Measurements from ENCODE around the gene ZNF512B.
"Not testable (repeated sequence)": the region's sequence is repeated elsewhere in the genome, so short reads cannot be mapped to it uniquely, and the experiment has no call there.

Gene ZNF512B

DNA sequence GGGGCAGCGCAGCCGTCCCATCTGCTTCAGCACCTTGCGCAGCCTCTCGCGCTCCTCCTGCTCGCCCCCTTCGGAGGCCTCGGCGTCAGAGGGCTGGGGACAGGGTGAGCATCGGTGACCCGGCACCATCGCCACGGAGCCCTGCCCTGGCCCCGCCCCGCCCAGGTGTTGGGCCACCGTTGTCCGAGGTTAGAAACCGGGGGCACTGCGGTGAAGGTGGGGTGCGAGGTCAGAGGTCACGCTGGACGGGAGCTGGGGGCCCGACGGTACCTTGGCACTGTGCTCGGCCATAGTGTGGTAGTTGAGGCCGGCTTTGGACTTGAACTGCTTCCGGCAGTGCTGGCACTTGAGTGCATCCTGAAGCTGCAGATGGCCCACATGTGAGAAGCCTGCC lies 6.4 kb downstream of the ZNF512B start:
- no peak for DNase-seq

DNA sequence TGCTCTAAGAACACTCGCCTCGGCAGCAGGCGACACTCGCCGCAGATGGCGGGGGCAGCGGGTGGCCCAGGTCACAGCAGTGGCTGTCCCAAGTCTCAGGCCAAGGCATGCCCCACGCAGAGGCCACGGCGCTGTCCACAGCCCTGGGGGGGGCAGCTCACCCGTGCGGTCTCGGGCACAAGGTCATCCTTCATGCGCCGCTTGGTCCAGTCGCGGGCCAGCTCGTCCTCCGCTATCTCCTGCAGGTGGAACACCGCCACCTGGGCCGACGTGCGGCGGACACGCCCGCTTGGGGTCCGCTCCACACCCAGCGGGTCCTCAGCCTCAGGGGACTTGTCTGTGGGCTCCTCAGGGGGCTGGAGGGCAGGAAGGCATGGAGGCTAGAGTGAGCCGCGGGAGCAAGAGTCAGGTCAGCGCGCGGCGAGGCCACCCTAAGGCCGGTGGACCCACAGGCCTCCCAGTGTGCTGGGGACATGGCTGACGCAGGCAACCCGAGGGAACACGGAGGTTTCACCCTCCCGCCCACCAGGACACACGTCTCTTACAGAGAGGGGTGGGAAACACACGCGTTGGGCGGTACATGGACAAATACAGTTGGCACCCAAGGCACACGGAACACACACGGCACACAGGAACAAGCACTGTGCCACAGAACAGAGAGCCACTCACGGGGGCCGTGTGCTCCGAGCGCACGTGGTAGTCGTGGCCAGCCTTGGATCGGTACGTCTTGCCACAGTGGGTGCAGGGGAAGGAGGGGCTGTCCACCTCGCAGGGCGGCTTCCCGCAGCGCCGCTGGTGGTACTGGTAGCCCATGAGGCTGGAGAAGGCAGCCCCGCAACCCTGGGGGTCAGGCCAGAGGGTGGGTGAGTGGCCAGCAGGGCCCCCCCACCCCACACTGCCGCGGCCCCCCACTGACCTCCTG lies 7.0 kb downstream of the ZNF512B start:
- no peak for DNase-seq

- no peak for DNase-seq
Measured at GRCh38 chr20:63961664-63962425, 7.9 kb downstream of the ZNF512B start.

GRCh38 chr20:63960654-63961621 lies 8.8 kb downstream of the ZNF512B start:
- DNase-seq, result not testable (repeated sequence)

GRCh38 chr20:63959699-63960075 lies 10.0 kb downstream of the ZNF512B start:
- DNase-seq, result no peak

GRCh38 chr20:63958964-63959698 lies 10.6 kb downstream of the ZNF512B start:
- DNase-seq, result no peak

GRCh38 chr20:63958471-63958870 lies 11.3 kb downstream of the ZNF512B start:
- DNase-seq, result no peak

- no peak for DNase-seq
Measured at GRCh38 chr20:63957690-63958441, 11.9 kb downstream of the ZNF512B start.

GRCh38 chr20:63957004-63957689 lies 12.6 kb downstream of the ZNF512B start:
- DNase-seq, result peak in 1 of 2 experiments; percentile 44

GRCh38 chr20:63956664-63957003 lies 13.1 kb downstream of the ZNF512B start:
- no peak for DNase-seq

DNA sequence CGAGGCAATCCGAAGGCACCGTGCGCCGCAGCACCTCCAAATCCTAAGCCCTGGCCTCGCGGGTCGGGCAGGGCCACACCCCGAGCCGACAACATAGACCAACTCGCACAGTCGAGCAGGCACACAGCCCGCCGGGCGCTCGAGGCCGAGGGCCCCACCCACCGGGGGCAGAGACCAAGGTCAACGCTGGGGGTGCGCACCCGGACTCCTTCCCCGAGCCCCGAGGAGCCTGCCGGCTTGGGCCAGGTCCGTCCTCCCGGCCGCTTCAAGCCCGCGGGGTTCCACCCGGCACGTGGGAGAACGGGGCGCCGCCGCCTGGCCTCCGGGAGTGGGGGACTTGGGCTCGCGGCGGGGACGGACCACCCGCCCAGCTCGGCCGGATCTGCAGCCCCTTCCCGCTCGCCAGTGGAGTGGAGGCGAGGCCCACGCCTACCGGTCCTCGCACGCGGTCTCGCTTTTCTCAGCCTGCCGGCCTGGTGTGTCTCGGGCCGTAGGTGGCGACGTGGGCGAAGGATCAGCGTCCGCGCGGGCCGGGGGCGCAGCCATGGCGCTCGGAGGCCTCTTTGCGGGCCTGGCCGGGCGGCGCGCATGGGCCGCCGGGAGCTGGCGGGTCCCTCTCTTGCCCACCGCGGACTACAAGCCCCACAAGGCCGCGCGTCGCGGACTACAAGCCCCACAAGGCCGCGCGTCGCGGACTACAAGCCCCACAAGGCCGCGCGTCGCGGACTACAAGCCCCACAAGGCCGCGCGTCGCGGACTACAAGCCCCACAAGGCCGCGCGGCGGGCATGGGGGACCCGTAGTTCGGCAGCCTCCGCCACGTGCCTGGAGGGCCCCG lies 13.7 kb downstream of the ZNF512B start, which contains the start of gene UCKL1:
TSS of gene UCKL1 (minus strand) at position 590 of the 837 bp plus-strand sequence. CDS start at position 546, 44 bp downstream.
- DNase-seq, result peak; percentile 85 to 97

DNA sequence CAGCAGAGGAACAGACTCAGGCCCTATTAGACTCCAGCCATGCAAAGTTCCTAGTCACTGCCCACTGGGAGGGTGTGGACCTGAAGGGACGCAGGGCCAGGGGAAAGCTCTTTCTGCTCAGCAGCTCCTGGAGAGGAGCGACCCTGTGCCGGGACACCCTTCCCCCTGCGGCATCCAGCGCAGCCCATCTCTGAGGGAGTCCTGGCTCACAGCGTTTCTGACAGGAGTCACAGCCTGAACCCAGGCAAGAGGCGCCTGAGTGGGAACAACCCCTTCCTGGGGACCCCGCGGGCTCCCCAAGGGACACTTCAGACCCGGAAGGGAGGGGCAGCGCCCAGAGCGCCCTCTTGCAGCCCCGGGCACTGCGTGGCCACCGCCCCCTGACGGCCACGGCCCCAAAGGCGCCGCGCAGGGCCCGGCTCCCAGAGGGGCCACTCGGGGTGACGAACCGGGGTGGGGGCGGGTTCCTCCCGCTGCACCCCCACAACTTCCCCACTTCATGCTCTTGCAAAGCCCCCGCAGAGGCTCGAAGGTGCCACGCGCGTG lies 14.4 kb downstream of the ZNF512B start:
- DNase-seq, result no peak

GRCh38 chr20:63953764-63954429 lies 15.8 kb downstream of the ZNF512B start:
- no peak for DNase-seq

DNA sequence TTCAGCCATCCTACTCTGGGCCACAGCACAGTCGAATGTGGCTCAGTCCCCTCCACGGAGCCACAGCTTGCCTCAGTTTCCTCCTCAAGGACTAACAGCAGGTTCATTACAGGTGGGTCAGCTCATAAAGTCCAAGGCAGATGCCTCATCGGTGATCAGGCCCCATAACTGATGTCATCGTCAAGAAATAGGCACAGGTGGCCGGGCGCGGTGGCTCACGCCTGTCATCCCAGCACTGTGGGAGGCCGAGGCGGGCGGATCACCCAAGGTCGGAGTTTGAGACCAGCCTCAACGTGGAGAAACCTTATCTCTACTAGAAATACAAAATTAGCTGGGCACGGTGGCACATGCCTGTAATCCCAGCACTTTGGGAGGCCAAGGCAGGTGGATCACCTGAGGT lies 17.0 kb downstream of the ZNF512B start:
- no peak for DNase-seq

DNA sequence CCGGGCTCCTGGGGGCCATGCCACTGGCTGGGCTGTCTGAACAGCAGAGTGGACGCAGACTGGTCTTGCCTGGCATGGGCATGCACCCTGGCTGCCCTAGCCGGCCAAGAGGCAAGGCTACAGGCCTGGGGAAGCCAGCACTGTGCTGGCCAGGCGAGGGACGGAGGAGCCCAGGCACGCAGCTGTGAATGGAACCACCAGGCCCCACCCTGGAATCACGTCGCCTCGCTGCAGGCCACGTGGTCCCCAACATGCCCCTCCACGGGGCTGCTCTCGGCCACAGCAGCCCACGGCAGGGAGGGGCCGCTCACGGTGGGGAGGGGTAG lies 17.6 kb downstream of the ZNF512B start:
- DNase-seq, result no peak

DNA sequence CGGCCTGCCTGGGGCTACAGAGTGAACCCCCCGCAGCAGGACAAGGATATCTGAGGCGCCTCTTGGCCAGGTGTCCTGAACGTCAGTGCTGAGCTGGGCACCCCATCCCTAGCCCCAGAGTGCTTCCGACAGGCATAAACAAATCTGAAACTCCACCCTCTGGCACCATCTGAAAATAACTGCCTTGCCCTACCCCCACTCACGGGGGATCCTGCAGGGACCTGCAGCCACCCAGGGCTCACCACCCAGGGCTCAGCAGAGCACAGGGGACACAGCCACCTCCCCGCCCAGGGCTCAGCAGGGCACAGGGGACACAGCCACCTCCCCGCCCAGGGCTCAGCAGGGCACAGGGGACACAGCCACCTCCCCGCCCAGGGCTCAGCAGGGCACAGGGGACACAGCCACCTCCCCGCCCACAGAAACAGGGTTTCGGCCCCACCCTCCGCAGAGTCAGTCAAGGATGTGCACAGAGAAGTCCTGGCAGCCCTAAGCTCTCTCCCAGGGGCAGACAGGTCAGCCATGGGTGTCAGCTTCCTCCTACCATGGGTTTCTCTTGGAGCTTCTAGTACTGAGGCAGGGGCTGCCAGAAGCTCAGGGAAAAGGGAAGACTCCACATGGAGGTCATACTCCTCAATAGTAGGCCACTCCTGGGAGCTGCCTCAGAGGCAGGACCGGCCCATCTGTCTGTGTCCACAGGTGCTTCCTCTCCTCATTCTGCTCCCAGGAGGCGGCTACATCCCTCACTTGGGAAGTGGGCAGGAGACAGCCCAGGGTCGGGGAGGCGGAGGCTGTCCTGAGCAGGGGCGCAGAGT lies 18.1 kb downstream of the ZNF512B start:
- DNase-seq, result no peak

DNA sequence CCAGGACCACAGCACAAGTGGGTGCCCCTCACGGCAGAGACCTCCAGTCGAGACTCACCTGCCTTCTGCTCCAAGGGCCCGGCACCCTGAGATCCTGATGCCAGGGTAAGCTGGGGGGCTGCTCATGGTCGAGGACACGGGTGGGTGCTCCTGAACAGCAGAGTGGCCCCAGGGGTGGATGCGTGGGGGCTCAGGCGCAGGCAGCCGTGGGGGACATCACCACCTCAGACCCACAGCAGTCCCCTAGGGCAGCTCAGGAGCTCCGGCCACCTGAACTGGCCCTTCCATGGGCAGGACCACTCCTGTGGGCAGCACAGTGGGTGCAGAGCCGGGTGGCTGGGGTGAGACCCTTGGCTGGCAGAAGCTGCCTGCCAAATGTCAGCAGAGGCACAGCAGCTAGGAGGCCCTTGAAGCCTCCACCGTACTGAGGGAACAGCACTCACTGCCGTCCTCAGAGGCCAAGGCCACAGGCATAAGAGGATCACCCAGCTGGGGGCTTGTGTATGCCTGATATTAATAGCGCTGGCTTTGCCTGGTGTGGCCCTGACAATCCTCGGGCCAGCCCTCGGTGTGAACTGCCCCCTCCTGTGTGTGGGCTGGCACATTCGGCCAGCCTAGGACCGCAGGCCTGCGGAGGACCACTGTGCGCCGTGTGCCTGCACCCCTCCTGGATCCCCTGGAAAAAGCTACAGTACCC lies 18.9 kb downstream of the ZNF512B start:
- DNase-seq, result no peak
